Stimulated activated CD8-positive, alpha-beta memory T cell treated with anti-CD3 and anti-CD28 coated beads, Interleukin-15, amount 100 ng/mL, for 24 hours (primary cell): ENCODE results near the gene SLC38A10.

ENCODE experiments used
- DNase-seq: peaks from one replicate; pipeline ENCODE4 v3.0.0-alpha.2; 2020; ENCODE audit warnings: low read depth

Gene SLC38A10

DNA sequence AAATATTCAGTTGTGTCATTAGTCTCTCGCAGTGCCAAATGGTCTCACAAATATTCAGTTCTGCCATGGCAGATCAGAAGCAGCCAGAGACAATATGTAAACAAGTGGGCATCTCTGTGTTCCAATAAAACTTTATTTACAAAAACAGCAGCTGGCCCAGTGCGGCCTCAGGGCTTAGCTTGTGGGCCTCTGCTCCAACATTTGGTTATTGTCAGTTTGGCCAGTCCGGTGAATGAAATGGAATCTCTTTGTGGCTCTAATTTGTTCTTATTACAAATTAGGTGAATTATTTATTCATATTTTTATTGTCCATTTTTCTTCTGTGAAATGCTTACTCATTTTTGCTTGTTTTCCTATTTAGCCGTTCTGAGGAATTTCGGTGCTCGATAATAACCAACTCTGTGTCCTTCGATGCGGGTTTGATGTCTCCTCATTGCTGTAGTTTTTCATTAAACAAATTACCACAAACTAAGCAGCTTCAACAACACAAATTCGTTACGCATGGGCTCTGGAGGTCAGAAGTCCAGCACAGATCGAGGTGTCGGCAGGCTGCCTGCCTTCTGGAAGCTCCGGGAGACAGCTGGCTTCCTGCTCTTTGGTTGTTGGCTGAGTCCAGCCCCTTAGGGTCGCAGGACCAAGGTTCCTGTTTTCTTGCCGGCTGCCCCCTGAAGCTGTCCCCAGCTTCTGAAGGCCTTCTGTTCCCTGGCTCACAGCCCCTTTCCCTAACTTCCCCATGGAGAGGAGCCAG, 4.1 kb upstream of the SLC38A10 start:
- no peak for DNase-seq

DNA sequence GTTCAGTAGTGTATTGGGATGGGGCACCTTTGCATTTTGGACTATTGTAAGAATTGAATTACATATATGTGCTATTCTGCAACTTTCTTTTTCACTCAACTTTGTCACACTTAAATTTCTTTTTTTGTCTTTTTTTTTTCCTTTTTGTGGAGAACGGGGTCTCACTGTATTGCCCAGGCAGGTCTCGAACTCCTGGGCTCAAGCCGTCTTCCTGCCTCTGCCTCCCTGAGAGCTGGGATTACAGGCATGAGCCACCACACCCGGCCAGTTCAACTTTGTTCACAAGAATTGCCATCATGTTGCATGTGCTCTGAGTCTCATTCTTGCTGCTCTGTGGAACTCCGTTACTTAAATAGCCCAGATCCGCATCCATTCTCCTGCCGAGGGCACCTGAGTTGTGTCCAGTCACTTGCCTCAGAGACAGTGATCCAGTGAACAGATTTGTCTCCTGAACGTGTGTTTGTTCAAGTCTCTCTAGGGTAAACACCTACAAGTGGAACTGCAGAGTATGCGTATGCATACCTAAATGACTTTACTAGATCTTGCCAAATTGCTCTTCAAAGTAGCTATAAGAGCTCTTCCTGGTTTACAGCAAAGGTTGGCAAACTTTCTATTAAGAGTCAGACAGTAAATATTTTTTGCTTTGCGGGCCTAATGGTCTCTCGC, 3.4 kb upstream of the SLC38A10 start:
- DNase-seq = no peak

DNA sequence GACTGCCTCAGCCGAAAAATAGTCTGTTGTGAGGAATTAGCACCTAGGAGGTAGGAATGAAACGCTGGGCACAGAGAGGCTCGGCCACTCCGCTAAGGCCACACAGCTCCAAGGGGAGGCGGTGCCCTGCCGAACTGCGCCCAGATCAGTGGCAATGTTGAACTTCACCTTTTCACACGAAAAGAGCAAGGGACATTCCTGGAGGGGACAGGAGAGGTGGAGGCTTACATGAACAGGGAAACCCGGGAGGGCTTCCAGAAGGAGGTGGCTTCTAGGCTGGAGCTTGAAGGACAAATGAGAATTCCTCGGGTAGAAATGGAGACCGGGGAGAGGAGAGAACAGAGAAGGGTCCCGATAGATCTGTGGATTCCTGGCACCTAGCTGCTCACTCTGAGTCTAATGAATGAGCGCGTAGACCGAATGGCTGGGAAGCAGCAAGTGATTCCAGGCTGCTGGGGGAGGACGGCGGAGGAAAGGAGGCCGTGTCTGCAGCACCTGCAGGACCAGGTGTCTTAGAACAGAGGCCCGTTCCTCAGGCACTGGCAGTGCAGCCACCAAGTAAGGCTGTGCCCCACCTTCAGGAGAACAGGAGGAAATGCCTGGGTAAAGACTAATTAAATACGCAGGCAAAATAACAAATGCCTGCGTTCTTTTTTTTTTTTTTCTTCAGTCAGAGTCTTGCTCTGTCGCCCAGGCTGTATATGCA, 722 bp upstream of the SLC38A10 start:
- no peak for DNase-seq

DNA sequence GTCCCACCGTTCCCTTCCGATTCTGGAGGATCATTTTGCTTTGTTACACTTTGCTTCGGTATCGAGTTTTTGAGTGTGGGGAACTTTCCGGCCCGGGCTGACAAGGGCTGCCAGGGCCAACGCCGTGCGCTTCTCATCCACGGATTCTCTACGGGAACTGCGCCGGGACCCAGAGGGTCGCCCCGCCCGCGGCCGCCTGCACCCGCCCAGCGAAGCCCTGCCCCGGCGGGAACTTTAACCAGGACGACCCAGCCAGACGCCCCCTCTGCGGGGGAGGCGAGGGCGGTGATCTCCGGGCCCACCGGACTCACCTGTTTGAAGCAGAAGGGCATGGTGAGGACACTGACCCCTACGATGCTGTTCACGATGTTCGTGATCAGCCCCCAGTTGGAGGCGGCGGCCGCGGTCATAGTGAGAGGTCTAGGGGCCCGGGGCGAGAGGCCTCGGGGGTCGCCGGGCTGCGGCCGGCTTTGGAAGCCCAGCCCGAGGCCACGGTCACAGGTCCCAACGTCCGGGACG, 536 bp downstream of the SLC38A10 start:
- no peak for DNase-seq

DNA sequence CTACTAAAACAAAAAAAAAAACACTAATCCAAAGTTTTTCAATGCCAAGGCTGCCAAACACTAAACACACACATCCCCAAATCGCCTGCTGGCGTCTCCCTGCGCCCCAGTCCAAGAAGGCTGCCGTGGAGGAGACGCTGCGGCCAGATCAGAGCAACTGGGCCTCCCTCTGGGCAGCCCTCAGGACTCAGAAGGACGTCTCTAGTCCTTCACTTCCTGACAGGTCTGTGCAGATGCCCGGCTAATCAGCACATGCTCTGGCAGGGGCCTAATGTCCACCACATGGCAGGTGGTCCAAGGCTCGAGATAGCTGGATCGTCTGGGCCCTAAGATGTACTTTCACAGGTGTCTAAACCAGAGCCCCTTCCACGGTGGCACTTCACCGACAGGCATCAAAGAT, 2.7 kb downstream of the SLC38A10 start:
- DNase-seq = no peak

DNA sequence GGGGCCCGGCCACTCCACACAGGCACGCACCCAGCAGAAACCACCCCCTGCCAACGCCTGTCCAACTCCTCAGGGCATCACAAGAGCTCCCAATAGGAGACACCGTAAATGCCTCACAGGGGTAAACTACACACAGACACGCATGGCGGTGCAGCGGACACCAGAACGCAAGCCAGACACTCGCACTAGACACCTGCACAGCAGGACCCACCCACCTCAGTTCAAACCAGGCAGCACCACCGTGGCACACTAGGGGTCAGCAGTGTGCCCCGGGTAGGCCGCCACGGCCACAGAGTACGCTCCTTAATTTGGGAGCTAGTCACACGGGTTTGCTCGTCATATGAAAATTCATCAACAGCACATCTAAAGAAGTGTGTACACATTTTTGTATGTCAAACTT, 3.4 kb downstream of the SLC38A10 start:
- DNase-seq = peak; percentile 41

DNA sequence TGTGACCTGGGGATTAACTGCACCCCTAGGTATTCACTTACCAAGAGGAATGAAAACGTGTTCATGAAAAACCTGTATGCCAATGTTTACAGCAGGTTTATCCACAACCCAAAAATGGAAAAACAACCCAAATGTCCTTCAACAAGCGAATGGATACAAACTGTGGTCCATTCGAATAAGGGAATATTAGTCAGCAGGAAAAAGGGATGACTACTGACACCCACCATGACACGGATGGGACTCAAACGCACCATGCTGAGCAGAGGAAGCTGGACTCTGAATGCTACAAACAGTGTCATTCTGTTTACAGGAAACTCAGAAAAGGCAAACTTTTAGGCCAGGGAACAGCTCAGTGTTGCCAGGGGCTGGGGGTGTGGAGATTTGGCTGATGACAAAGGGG, 4.9 kb downstream of the SLC38A10 start:
- no peak for DNase-seq

DNA sequence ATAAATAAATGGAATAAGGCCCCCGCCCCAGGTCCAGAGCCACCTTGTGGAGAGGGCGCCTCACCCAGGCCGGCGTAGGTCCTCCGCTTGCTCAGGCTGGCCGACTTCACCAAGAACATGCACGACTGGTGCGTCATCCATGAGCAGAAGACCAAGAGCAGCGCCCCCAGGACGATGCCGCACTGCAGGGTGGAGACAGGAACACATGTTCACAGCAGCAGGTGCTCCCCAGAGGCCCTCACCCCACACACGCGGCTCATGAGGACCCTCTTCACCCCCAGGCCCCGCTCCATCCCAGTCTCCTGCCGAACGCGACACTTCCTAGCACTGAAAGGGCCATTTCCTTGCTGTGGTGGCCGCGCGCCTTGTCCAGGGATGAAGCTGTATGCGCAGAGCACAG, 5.5 kb downstream of the SLC38A10 start:
- DNase-seq = no peak

DNA sequence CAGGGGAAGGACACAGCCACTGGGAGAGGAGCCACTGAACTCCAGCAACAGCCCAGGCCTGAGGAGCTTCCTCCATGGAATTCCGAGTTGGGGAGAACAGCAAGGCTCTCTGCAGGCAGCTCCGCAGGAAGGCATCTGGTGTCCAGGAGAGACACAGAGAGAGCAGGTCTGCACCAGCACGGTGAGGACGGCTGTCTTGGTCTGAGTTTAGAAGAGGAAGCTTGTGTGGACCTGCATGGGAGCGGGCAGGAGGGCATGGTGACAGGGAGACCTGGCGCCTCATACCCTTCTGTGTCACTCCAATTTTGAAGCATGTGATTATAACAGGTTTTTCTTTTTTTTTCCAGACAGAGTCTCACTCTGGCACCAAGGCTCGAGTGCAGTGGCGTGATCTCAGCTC, 6.4 kb downstream of the SLC38A10 start:
- no peak for DNase-seq

DNA sequence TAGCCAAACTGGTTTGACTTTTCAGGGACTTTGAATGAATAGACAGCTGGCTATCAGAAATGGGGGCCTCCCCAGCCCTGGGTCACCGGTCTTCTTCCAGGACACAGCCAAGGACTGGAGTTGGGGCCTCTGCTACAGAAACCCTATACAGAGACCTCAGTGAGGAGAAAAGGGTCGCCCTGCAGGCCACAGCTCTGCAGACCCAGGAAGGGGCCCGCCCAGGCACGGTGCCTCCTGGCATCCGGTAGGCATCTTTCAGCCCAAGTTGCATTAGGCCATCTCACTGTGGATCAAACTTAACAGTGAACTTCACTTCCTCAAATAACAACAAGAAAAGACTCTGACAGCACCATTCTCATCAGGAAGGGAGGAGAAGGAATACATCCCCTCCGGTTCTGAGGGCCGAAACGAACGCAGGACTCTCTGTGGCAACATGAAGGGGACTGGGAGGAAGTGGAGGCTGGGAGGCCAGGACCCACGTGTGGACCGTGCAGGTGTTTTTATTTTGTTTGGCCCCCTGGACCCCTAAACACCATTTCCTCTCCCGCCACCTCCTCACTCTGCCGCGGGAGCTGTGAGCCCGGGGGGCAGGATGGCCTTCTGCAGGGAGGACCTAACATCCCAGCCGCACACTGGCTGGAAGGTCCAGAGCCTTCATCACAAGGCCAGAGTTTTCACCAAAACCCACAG, 7.2 kb downstream of the SLC38A10 start:
- no peak for DNase-seq

DNA sequence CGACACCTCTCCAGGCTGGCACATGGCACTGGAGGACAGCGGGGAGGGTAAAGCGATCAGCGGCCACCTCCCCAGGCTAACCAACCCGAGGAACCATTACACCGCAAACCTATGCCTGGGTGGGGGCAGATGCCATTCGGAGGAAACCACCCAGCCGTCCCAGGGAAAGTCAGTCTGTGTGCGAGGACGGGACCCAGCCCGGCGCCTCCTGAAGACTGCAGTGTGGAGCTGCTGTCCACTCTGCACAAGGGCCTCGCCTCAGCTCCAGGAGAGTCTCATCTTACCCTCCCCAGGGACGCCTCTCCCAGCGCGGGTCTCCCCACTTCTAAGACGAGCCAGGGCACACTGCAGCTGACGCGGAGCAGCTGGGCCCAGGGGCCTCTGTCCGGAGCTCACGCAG, 8.0 kb downstream of the SLC38A10 start:
- no peak for DNase-seq

DNA sequence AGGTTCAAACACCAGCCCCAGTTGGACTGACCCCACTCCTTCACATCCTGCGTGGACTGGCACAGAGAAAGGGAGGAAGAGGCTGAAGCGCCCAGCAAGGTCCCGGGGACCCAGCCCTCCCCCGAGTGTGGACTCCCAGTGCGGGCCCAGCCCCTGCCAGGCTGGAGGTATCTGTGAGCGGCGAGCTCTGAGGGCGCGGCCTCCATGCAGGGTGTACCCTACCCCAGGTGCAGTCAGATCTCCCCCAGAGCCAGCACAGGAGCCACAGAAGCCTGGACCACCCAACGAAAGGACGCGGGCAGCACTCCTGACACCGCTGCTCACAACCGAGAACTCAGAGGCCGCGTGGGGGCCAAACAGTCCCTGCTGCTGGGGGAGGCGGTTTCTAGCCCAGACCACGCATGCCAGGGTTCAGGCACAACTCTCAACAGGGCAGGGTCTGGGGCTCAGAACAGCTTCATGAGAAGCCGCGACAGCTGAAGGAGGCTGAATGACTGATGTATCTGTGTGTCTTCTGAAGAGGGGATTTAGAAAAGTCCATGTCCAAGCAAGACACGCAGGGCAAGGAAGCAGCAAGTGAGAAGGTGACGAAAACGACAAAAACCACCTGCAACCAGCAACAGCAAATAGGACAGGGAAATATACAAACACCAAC, 8.5 kb downstream of the SLC38A10 start:
- no peak for DNase-seq

DNA sequence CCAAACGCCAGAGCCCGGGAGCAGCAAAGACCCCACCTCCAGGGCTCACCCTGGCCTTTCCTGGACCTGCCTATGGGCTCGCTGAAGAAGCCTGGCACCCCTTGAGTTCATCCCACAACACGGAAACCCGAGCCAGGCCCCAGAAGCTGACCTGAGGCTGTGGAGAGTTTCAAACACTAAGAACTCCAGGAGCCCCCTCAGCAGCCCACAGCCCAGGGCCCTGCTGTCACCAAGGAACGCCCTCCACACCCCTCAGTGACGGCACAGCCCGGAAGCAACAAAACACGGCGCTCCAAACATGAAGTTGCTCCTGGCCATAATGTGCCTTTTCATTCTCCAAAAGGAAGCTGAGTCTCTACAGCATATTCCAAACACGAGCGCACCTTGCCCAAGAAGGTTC, 9.2 kb downstream of the SLC38A10 start:
- no peak for DNase-seq

DNA sequence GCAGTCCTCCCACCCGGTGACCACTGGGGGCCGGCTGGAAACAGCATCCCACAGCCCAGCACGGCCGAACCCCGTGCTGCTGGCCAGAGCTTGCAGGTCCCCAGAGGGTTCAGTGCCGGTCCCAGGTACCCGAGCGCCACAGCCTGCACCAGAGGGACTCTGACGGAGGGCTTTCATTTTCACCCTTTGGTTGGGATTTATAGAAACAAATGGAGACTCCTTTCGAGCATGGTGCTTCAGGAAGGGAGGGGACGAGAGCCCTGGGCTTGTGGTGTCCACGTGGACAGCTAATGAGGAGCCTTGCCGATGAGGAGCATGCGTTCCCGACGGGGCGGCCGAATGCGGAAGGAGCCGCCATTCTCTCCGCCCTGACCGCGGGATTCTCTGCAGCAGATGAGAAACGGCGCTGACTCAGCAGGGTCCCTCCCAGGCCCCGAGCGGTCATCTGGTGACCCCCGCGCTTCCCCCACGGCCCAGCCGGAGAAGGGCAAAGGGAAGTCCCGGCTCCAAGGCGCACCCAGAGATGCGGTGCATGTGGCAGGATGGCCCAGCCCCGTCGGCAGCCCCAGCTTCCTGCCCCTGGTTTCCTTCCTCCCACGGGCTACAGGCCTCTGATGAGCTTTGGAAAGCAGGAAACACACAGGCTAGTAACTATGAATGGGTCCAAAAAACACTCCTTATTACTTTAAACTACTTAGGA, 9.8 kb downstream of the SLC38A10 start:
- peak; percentile 38 for DNase-seq

DNA sequence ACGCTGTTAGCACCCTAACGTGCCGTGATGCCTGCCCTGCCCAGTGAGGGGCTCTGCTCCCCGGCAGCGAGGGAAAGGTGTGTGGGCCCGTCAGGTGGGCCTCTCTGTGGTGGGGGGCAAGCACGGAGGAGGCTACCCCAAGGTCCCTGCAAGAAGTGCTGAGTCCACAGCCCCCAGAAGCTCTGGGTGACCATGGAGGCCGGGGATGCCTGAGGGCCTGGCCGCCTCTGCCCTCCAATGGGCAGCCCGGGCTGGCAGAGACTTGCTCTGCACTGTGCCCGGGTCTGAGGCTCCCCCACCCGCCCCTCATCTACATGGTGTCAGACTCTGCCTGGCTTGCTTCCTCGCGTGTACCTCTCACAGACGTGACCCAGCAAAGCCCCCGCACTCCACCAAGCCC, 12.2 kb downstream of the SLC38A10 start:
- DNase-seq = no peak

DNA sequence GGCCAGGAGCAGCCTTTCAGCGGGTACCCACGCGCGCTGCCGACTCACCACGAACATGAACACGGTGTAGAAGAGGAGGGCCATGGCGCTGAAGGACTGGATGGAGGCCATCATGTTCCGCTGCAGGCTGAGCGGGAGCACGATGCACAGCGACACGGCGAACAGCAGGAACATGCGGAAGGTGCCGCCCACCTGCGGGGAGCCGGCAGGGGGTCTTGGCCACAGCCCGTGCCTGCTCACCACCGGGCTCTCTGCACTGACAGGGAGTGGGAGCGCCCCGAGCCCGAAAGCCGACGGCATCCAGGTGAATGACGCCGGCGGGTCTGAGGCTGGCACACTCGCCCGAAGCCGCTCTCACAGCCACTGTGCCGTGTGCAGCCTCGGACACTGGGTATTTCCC, 13.0 kb downstream of the SLC38A10 start:
- no peak for DNase-seq

DNA sequence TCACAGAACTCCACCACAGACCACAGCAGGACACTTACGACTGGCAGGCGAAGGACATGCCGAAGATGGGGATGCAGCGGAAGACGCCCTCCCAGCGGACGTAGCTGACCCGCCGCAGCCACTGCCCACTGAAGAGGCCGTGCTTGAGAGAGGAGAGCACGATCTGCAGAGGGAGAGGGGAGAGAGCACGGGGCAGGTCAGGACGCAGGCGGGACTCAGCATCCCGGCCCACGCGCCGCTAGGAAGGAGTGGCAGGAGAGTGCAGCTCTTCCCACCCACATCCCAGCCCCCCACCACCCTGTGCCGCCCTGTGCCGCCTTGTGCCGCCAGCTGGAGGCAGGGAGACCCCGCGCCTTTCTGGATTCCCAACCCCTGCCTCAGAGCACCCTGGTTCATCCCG, 14.5 kb downstream of the SLC38A10 start:
- no peak for DNase-seq

DNA sequence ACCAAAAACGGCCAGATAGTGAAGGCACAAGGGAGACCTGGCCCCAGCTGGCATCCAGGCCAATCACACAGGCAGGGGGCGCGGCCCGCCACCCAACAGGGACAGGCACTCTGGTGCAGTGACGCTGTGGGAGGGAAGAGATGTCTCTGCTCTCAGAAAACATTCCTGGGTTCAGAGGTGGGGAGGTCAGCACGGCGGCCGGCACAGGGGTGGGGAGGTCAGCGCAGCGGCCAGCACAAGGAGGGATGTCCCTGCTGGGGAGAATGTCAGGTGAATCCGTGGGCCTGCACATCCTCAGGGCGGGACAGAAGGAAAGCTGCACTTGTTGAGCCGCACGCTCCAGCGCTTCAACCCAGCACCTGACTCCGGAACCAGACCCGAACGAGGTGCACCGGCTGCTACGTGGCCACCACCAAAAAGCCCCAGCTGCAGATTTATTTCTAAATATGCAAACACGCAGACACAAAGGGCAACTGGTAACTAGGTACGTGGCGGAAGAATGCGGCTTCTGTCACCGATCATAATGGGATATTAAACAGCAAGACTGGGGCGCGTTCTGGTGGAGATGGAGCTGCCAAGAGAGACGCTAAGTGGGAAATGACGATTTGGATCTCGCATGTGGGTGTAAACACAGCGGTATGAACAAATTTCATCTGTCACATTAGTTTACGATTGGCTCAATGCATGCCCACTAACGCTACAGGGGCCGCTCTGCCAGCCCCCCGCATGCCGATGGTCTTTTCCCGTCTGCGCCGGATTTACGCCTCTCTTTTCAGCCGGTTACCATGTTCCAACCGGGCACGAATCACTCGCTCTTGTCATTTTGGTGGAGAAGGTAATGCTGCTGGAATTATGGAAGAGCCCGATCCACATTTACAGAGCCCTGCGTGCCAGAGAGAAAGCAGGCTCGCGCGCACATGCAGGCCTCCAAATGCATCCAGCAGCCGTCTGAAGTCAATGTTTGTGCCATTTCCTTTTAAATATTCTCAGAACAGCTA, 15.5 kb downstream of the SLC38A10 start:
- DNase-seq = no peak

DNA sequence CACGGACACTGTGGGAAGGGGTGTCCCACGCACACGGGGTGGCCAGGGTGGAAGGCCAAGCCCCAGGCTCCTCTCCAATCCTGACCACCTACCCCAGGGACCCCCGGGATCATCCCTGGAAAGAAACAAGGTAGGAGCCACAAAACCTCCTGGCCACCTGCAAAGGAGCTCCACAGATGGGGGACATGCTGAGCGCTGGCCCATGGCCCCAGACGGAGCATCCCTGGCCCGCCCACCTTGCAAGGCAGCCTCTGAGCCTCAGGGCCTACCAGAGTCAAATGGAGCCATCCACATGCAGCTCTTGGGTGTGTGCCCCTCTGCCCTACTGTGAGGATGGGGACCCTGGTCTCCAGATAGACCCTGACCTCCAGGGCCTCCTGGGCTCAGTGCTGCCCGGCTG, 16.3 kb downstream of the SLC38A10 start:
- DNase-seq = no peak
